ENCODE results near the gene ZNF609. TPM values are rescaled to one million over a fixed set of nuclear protein-coding genes. Genes with fewer than 3 reads are reported as not detected.
A peak's percentile ranks its signal among the peaks of the same experiment; 100 is the strongest.

The ZNF609 gene
- total RNA-seq, 1 donor from 2014 or later = 11.3 TPM

- H3K36me3 ChIP-seq (ENCODE audit: control insufficient read depth, insufficient read depth, low read length) = no peaks in the 10 kb centered on the region
- H3K4me3 ChIP-seq (ENCODE audit: low read depth, low read length) = no peak overlapping the region
- FAIRE-seq (no peak), DNase-seq (ENCODE audit: low read depth) (no peak)
- TF ChIP-seq CTCF (IDR thresholded peaks at IDR 0.05; ENCODE audit: insufficient read depth, low read length, severe bottlenecking) = no peak
- no peaks in the 10 kb centered on the region for H3K27me3 ChIP-seq (ENCODE audit: control insufficient read depth, insufficient read depth, low read length)
These were observed 190.2 kb downstream of the ZNF609 start for GRCh38 chr15:64650552-64650951.

DNA sequence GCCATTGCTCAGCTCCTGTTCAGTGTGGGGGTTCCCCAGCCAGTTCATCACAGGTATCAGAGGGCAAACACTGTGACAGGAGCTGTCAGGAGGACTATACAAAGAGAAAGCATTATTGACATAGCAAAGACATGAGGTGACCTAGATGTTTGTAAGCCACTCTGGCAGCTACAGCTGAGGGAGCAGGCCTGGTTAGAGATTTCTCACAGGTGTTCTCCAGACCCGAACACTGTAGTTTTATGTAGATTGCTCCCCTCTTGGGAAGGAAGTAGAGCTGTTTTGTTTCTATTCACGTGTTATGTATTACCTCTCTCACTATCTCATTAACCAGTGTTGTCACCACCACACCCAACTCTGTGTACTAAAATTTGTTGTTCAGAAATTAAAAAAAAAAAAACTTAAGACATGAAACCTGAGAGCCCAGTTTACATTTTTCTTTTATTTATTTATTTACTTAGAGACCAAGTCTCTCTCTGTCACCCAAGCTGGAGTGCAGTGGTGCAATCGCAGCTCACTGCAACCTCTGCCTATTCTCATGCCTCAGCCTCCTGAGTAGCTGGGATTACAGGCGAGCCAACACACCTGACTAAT is 191.3 kb downstream of the ZNF609 start:
- Histone ChIP-seq H3K27me3 (ENCODE audit: control insufficient read depth, insufficient read depth, low read length) (no peaks in the 10 kb centered on the region), H3K36me3 (ENCODE audit: control insufficient read depth, insufficient read depth, low read length) (no peaks in the 10 kb centered on the region), H3K4me3 (ENCODE audit: low read depth, low read length) (no peak overlapping the region)
- DNase-seq (ENCODE audit: low read depth) (peak; percentile 32), FAIRE-seq (peak; percentile 7)
- TF ChIP-seq CTCF (IDR thresholded peaks at IDR 0.05; ENCODE audit: insufficient read depth, low read length, severe bottlenecking) = no peak

GRCh38 chr15:64653757-64654156 is 193.4 kb downstream of the ZNF609 start:
- no peak overlapping the region for H3K4me3 ChIP-seq (ENCODE audit: low read depth, low read length)
- H3K27me3 ChIP-seq (ENCODE audit: control insufficient read depth, insufficient read depth, low read length) = no peaks in the 10 kb centered on the region
- FAIRE-seq (no peak), DNase-seq (ENCODE audit: low read depth) (no peak)
- no peak for TF ChIP-seq CTCF (IDR thresholded peaks at IDR 0.05; ENCODE audit: insufficient read depth, low read length, severe bottlenecking)
- no peaks in the 10 kb centered on the region for H3K36me3 ChIP-seq (ENCODE audit: control insufficient read depth, insufficient read depth, low read length)

DNA sequence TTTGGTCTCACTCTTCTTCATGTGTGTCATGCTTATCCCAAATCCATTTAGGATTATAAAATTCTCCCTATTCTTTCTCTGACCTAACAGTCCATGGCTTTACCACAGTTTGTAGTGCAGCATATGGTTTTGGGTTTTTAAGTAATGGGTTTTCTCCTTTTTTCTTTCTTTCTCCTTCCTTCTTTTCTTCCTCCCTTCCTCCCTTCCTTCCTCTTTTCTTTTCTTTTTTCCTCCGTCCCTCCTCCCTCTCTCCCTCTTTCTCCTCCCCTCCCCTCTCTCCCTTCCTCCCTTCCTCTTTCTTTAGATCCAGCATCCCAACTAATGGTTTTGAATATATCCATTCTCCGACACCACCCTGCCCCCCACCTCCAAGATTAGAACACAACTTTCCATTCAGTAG is 196.1 kb downstream of the ZNF609 start:
- no peaks in the 10 kb centered on the region for H3K27me3 ChIP-seq (ENCODE audit: control insufficient read depth, insufficient read depth, low read length)
- DNase-seq (ENCODE audit: low read depth) (no peak), FAIRE-seq (no peak)
- H3K36me3 ChIP-seq (ENCODE audit: control insufficient read depth, insufficient read depth, low read length) = no peaks in the 10 kb centered on the region
- TF ChIP-seq CTCF (IDR thresholded peaks at IDR 0.05; ENCODE audit: insufficient read depth, low read length, severe bottlenecking) = no peak
- no peak overlapping the region for H3K4me3 ChIP-seq (ENCODE audit: low read depth, low read length)

GRCh38 chr15:64665179-64665578 is 204.8 kb downstream of the ZNF609 start:
- Histone ChIP-seq H3K36me3 (ENCODE audit: control insufficient read depth, insufficient read depth, low read length) (peaks cover 2% of the 10 kb centered on the region), H3K4me3 (ENCODE audit: low read depth, low read length) (no peak overlapping the region), H3K27me3 (ENCODE audit: control insufficient read depth, insufficient read depth, low read length) (no peaks in the 10 kb centered on the region)
- FAIRE-seq (no peak), DNase-seq (ENCODE audit: low read depth) (no peak)
- TF ChIP-seq CTCF (IDR thresholded peaks at IDR 0.05; ENCODE audit: insufficient read depth, low read length, severe bottlenecking) = no peak

DNA sequence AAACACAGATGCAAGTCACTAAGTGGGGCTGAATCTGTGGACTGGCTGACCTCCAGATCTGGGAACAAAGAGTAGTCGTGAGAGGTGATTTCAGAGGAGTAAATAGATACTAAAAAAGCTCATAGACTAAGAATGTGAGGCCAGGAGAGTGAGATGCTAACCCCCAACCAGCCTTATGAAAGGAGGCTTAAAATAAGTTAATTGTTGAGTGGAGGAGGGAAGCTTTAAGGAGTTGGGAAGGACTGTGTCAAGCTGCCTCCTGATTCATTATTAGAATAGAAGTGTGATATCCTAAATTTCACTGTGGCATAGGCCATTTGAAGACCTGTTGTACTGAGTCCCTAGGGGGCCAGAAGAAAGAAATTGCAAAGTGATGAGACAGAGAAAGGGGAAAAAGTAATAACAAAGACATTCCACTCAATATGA is 207.4 kb downstream of the ZNF609 start:
- FAIRE-seq (no peak), DNase-seq (ENCODE audit: low read depth) (no peak)
- no peak for TF ChIP-seq CTCF (IDR thresholded peaks at IDR 0.05; ENCODE audit: insufficient read depth, low read length, severe bottlenecking)

More for the DNA sequence above, 207.4 kb downstream of the ZNF609 start:
- no peak overlapping the region for H3K4me3 ChIP-seq (ENCODE audit: low read depth, low read length)
- H3K36me3 ChIP-seq (ENCODE audit: control insufficient read depth, insufficient read depth, low read length) = peaks cover 2% of the 10 kb centered on the region
- no peaks in the 10 kb centered on the region for H3K27me3 ChIP-seq (ENCODE audit: control insufficient read depth, insufficient read depth, low read length)
